ENCODE results near the gene FCAMR. TPM values are rescaled to one million over a fixed set of nuclear protein-coding genes. Genes with fewer than 3 reads are reported as not detected.

The FCAMR gene
- total RNA-seq, 1 experiment from 2014 or later: not detected

GRCh38 chr1:206958144-206958543 lies 12.1 kb downstream of the FCAMR start:
- no peak overlapping the region for H3K27ac ChIP-seq (ENCODE audit: low read length)

GRCh38 chr1:206957639-206958038 lies 12.6 kb downstream of the FCAMR start:
- Histone ChIP-seq H3K9me2 (replicated peaks; ENCODE audit: insufficient read depth, low read length) (no peaks in the 10 kb centered on the region), H3K4me1 (ENCODE audit: low read length) (no peaks in the 10 kb centered on the region), H4K20me1 (ENCODE audit: insufficient read depth, low read depth, low read length) (no peaks in the 10 kb centered on the region), H3K9ac (ENCODE audit: low read length) (no peak overlapping the region), H3K79me2 (ENCODE audit: low read length) (no peaks in the 10 kb centered on the region), H3K36me3 (ENCODE audit: insufficient read depth, low read length) (no peaks in the 10 kb centered on the region), H3K4me3 (ENCODE audit: low read length) (no peak overlapping the region), H3K9me3 (ENCODE audit: low read length) (no peaks in the 10 kb centered on the region), H2AFZ (ENCODE audit: low read length) (no peak overlapping the region), H3K27ac (ENCODE audit: low read length) (no peak overlapping the region), H3K4me2 (ENCODE audit: low read depth, low read length, poor library complexity, severe bottlenecking) (no peak overlapping the region), H3K27me3 (ENCODE audit: low read length) (no peaks in the 10 kb centered on the region)
- no peak for DNase-seq

More at GRCh38 chr1:206958144-206958543, 12.1 kb downstream of the FCAMR start:
- H3K4me2 ChIP-seq (ENCODE audit: low read depth, low read length, poor library complexity, severe bottlenecking): no peak overlapping the region
- DNase-seq: no peak
- H3K4me1 ChIP-seq (ENCODE audit: low read length): no peaks in the 10 kb centered on the region
- H2AFZ ChIP-seq (ENCODE audit: low read length): no peak overlapping the region
- no peaks in the 10 kb centered on the region for H3K9me2 ChIP-seq (replicated peaks; ENCODE audit: insufficient read depth, low read length)
- no peaks in the 10 kb centered on the region for H3K79me2 ChIP-seq (ENCODE audit: low read length)
- H3K9me3 ChIP-seq (ENCODE audit: low read length): no peaks in the 10 kb centered on the region
- H3K36me3 ChIP-seq (ENCODE audit: insufficient read depth, low read length): no peaks in the 10 kb centered on the region
- no peak overlapping the region for H3K4me3 ChIP-seq (ENCODE audit: low read length)
- no peaks in the 10 kb centered on the region for H3K27me3 ChIP-seq (ENCODE audit: low read length)
- no peaks in the 10 kb centered on the region for H4K20me1 ChIP-seq (ENCODE audit: insufficient read depth, low read depth, low read length)
- no peak overlapping the region for H3K9ac ChIP-seq (ENCODE audit: low read length)

- Histone ChIP-seq H3K4me3 (ENCODE audit: low read length) (no peak overlapping the region), H3K27ac (ENCODE audit: low read length) (no peak overlapping the region), H3K4me1 (ENCODE audit: low read length) (no peaks in the 10 kb centered on the region), H3K9me2 (replicated peaks; ENCODE audit: insufficient read depth, low read length) (no peaks in the 10 kb centered on the region), H3K27me3 (ENCODE audit: low read length) (no peaks in the 10 kb centered on the region), H3K4me2 (ENCODE audit: low read depth, low read length, poor library complexity, severe bottlenecking) (no peak overlapping the region), H3K9me3 (ENCODE audit: low read length) (no peaks in the 10 kb centered on the region), H2AFZ (ENCODE audit: low read length) (no peak overlapping the region), H3K36me3 (ENCODE audit: insufficient read depth, low read length) (no peaks in the 10 kb centered on the region), H3K9ac (ENCODE audit: low read length) (no peak overlapping the region), H3K79me2 (ENCODE audit: low read length) (no peaks in the 10 kb centered on the region), H4K20me1 (ENCODE audit: insufficient read depth, low read depth, low read length) (no peaks in the 10 kb centered on the region)
- DNase-seq: no peak
Measured at GRCh38 chr1:206955476-206956451, 14.5 kb downstream of the FCAMR start.

GRCh38 chr1:206954459-206955342 lies 15.6 kb downstream of the FCAMR start:
- DNase-seq: no peak
- Histone ChIP-seq H3K4me2 (ENCODE audit: low read depth, low read length, poor library complexity, severe bottlenecking) (no peak overlapping the region), H3K9me2 (replicated peaks; ENCODE audit: insufficient read depth, low read length) (no peaks in the 10 kb centered on the region), H3K36me3 (ENCODE audit: insufficient read depth, low read length) (no peaks in the 10 kb centered on the region), H4K20me1 (ENCODE audit: insufficient read depth, low read depth, low read length) (no peaks in the 10 kb centered on the region), H3K79me2 (ENCODE audit: low read length) (no peaks in the 10 kb centered on the region), H3K27ac (ENCODE audit: low read length) (no peak overlapping the region), H3K9ac (ENCODE audit: low read length) (no peak overlapping the region), H2AFZ (ENCODE audit: low read length) (no peak overlapping the region), H3K4me3 (ENCODE audit: low read length) (no peak overlapping the region), H3K4me1 (ENCODE audit: low read length) (no peaks in the 10 kb centered on the region), H3K9me3 (ENCODE audit: low read length) (no peaks in the 10 kb centered on the region), H3K27me3 (ENCODE audit: low read length) (no peaks in the 10 kb centered on the region)

- Histone ChIP-seq H3K9ac (ENCODE audit: low read length) (no peak overlapping the region), H3K4me3 (ENCODE audit: low read length) (no peak overlapping the region), H3K27me3 (ENCODE audit: low read length) (no peaks in the 10 kb centered on the region), H3K27ac (ENCODE audit: low read length) (no peak overlapping the region), H3K9me2 (replicated peaks; ENCODE audit: insufficient read depth, low read length) (no peaks in the 10 kb centered on the region), H3K79me2 (ENCODE audit: low read length) (no peaks in the 10 kb centered on the region), H2AFZ (ENCODE audit: low read length) (no peak overlapping the region), H3K9me3 (ENCODE audit: low read length) (no peaks in the 10 kb centered on the region), H3K36me3 (ENCODE audit: insufficient read depth, low read length) (no peaks in the 10 kb centered on the region), H4K20me1 (ENCODE audit: insufficient read depth, low read depth, low read length) (no peaks in the 10 kb centered on the region), H3K4me2 (ENCODE audit: low read depth, low read length, poor library complexity, severe bottlenecking) (no peak overlapping the region), H3K4me1 (ENCODE audit: low read length) (no peaks in the 10 kb centered on the region)
- no peak for DNase-seq
Measured at GRCh38 chr1:206953626-206954025, 16.6 kb downstream of the FCAMR start.

- Histone ChIP-seq H3K4me3 (ENCODE audit: low read length) (no peak overlapping the region), H3K4me1 (ENCODE audit: low read length) (no peaks in the 10 kb centered on the region), H3K9me2 (replicated peaks; ENCODE audit: insufficient read depth, low read length) (no peaks in the 10 kb centered on the region), H3K27ac (ENCODE audit: low read length) (no peak overlapping the region), H3K9me3 (ENCODE audit: low read length) (no peaks in the 10 kb centered on the region), H3K36me3 (ENCODE audit: insufficient read depth, low read length) (no peaks in the 10 kb centered on the region), H3K9ac (ENCODE audit: low read length) (no peak overlapping the region), H3K79me2 (ENCODE audit: low read length) (no peaks in the 10 kb centered on the region), H2AFZ (ENCODE audit: low read length) (no peak overlapping the region), H3K27me3 (ENCODE audit: low read length) (no peaks in the 10 kb centered on the region), H4K20me1 (ENCODE audit: insufficient read depth, low read depth, low read length) (no peaks in the 10 kb centered on the region), H3K4me2 (ENCODE audit: low read depth, low read length, poor library complexity, severe bottlenecking) (no peak overlapping the region)
- DNase-seq: no peak
Measured at GRCh38 chr1:206953126-206953525, 17.1 kb downstream of the FCAMR start.

GRCh38 chr1:206952171-206952570 lies 18.1 kb downstream of the FCAMR start:
- H3K9me2 ChIP-seq (replicated peaks; ENCODE audit: insufficient read depth, low read length): no peaks in the 10 kb centered on the region
- no peaks in the 10 kb centered on the region for H3K4me1 ChIP-seq (ENCODE audit: low read length)
- no peaks in the 10 kb centered on the region for H3K9me3 ChIP-seq (ENCODE audit: low read length)
- DNase-seq: no peak
- H3K9ac ChIP-seq (ENCODE audit: low read length): no peak overlapping the region
- H3K4me2 ChIP-seq (ENCODE audit: low read depth, low read length, poor library complexity, severe bottlenecking): no peak overlapping the region
- no peak overlapping the region for H2AFZ ChIP-seq (ENCODE audit: low read length)
- no peak overlapping the region for H3K4me3 ChIP-seq (ENCODE audit: low read length)
- H3K79me2 ChIP-seq (ENCODE audit: low read length): no peaks in the 10 kb centered on the region
- H3K27ac ChIP-seq (ENCODE audit: low read length): no peak overlapping the region
- H3K27me3 ChIP-seq (ENCODE audit: low read length): no peaks in the 10 kb centered on the region
- no peaks in the 10 kb centered on the region for H3K36me3 ChIP-seq (ENCODE audit: insufficient read depth, low read length)
- H4K20me1 ChIP-seq (ENCODE audit: insufficient read depth, low read depth, low read length): no peaks in the 10 kb centered on the region

All from Karpas-422 (cell line).